HG03095 (cell line): Measurements from ENCODE around the gene ANKRD10.

Experiments used
- ATAC-seq: cut with Tn5 transposase; IDR thresholded peaks from one replicate; pipeline ENCODE4 v1.9.1; 2021; ENCODE audit warnings: moderate library complexity; ENCODE audit not compliant: unreplicated experiment

Gene ANKRD10

GRCh38 chr13:110834572-110834971 is 80.3 kb downstream of the ANKRD10 start:
- ATAC-seq, result no peak

- ATAC-seq, result no peak
Observed at GRCh38 chr13:110832531-110832930, 82.3 kb downstream of the ANKRD10 start.

GRCh38 chr13:110832205-110832479 is 82.7 kb downstream of the ANKRD10 start:
- ATAC-seq, result no peak

- no peak for ATAC-seq
Observed at GRCh38 chr13:110831437-110832204, 83.2 kb downstream of the ANKRD10 start.

- ATAC-seq, result no peak
Observed at GRCh38 chr13:110830800-110831371, 84.0 kb downstream of the ANKRD10 start.

GRCh38 chr13:110830331-110830730 is 84.5 kb downstream of the ANKRD10 start:
- ATAC-seq, result no peak

GRCh38 chr13:110829486-110829885 is 85.4 kb downstream of the ANKRD10 start:
- ATAC-seq, result no peak

GRCh38 chr13:110828705-110829104 is 86.2 kb downstream of the ANKRD10 start:
- ATAC-seq, result no peak
